Activated CD8-positive, alpha-beta T cell treated with anti-CD3 and anti-CD28 coated beads for 36 hours (primary cell): ENCODE measurements around the gene DNAH1. TPM values are rescaled to one million over a fixed set of nuclear protein-coding genes. Genes with fewer than 3 reads are reported as not detected.
"Not testable (repeated sequence)": the region's sequence is repeated elsewhere in the genome, so short reads cannot be mapped to it uniquely, and the experiment has no call there.

ENCODE experiments used
- ATAC-seq: fragments of 200-7000 bp; cut with Tn5 transposase; one replicate; pipeline ENCODE4 v1.10.0; 2021; ENCODE audit warnings: mild to moderate bottlenecking, moderate library complexity
- CTCF ChIA-PET: fragments of 350-600 bp; sonication (Branson Sonifier 250); formaldehyde crosslinking; loops from one replicate; lab custom pipeline; 2021; ENCODE audit warnings: antibody characterized with exemption; lab: Charles Lee
- POLR2A ChIA-PET: fragments of 350-600 bp; sonication (Branson Sonifier 250); formaldehyde crosslinking; loops from one replicate; lab custom pipeline; 2021; ENCODE audit warnings: antibody characterized with exemption; lab: Charles Lee
- DNase-seq: peaks from one replicate; pipeline ENCODE4 v3.0.0-alpha.2; 2020
- H3K27ac Mint-ChIP-seq: one replicate; pipeline ENCODE4 v1.8.0; 2021; ENCODE audit warnings: mild to moderate bottlenecking, mixed read lengths
- H3K27me3 Mint-ChIP-seq: one replicate; pipeline ENCODE4 v1.8.0; 2021; ENCODE audit warnings: mixed read lengths
- H3K36me3 Mint-ChIP-seq: one replicate; pipeline ENCODE4 v1.8.0; 2021; ENCODE audit warnings: low read depth, mixed read lengths
- H3K4me1 Mint-ChIP-seq: one replicate; pipeline ENCODE4 v1.8.0; 2021; ENCODE audit warnings: low read depth, mixed read lengths
- H3K4me3 Mint-ChIP-seq: one replicate; pipeline ENCODE4 v1.8.0; 2021; ENCODE audit warnings: mild to moderate bottlenecking, moderate library complexity, mixed read lengths
- H3K9me3 Mint-ChIP-seq: one replicate; pipeline ENCODE4 v1.8.0; 2021; ENCODE audit warnings: mixed read lengths
- intact Hi-C: fragments of 100-400 bp; cut with micrococcal nuclease; formaldehyde crosslinking; loops from one replicate; pipeline ENCODE4 v1.10.0; 2022
- total RNA-seq, 2 experiments: library from RNA; stranded (reverse); gene quantifications; one replicate each; pipeline ENCODE4 v1.2.3, GENCODE V29; 2021
- TF ChIP-seq, protein P1 (sequence below): fragments of 200-600 bp; IDR thresholded peaks from one replicate; pipeline ENCODE4 v1.8.0; 2022; ENCODE audit warnings: antibody characterized with exemption, mild to moderate bottlenecking

Gene DNAH1
- total RNA-seq, 2 experiments from 2014 or later = 9.2 to 10.2 TPM

DNA sequence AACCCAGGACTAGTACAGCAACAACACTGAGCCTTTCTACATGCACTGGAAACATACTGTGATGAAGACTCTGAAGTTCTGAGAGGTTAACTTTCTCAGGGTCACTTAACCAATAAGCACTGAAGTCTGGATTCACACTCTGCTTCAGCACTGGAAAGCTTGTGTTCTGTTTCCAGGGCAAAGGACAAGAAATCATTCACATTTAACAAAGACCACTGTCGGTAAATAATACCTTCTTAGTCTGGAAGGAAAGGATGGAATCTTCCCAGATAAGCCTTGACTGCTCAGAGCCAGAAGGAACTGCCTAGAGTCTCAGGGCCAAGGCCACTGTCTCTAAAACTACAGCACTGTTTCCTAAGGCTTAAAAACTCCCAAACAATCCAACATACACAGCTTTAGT, 32.8 kb upstream of the DNAH1 start:
- peak overlapping the region; percentile 85 for H3K27ac Mint-ChIP-seq
- H3K27me3 Mint-ChIP-seq = no peaks in the 10 kb centered on the region
- DNase-seq = no peak
- POLR2A ChIA-PET = interaction anchor here (1.0 to 31.0 kb wide), 5 partner anchors 14 to 289 kb away, joined by 3 to 949 read pairs (median 4); partner anchors contain the start of genes PPM1M, TLR9 and TWF2
- CTCF ChIA-PET = interaction anchor here (1.6 to 18.7 kb wide), 6 partner anchors 12 to 63 kb away, joined by 5 to 264 read pairs (median 14); partner anchors contain the start of gene TWF2
- peaks cover 56% of the 10 kb centered on the region for H3K4me1 Mint-ChIP-seq
- no peak for ATAC-seq
- intact Hi-C loops = no loop called here
- no peak overlapping the region for H3K4me3 Mint-ChIP-seq
- no peaks in the 10 kb centered on the region for H3K9me3 Mint-ChIP-seq
- TF ChIP-seq, protein P1, sequence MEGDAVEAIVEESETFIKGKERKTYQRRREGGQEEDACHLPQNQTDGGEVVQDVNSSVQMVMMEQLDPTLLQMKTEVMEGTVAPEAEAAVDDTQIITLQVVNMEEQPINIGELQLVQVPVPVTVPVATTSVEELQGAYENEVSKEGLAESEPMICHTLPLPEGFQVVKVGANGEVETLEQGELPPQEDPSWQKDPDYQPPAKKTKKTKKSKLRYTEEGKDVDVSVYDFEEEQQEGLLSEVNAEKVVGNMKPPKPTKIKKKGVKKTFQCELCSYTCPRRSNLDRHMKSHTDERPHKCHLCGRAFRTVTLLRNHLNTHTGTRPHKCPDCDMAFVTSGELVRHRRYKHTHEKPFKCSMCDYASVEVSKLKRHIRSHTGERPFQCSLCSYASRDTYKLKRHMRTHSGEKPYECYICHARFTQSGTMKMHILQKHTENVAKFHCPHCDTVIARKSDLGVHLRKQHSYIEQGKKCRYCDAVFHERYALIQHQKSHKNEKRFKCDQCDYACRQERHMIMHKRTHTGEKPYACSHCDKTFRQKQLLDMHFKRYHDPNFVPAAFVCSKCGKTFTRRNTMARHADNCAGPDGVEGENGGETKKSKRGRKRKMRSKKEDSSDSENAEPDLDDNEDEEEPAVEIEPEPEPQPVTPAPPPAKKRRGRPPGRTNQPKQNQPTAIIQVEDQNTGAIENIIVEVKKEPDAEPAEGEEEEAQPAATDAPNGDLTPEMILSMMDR = no peak
- H3K36me3 Mint-ChIP-seq = peaks cover 31% of the 10 kb centered on the region

GRCh38 chr3:52284051-52284450, 32.1 kb upstream of the DNAH1 start:
- DNase-seq, H3K4me3 Mint-ChIP-seq, ATAC-seq, H3K9me3 Mint-ChIP-seq, intact Hi-C loops, H3K27me3 Mint-ChIP-seq: not testable (repeated sequence)
- peaks cover 30% of the 10 kb centered on the region for H3K36me3 Mint-ChIP-seq
- POLR2A ChIA-PET = interaction anchor here (1.0 to 31.0 kb wide), 5 partner anchors 14 to 290 kb away, joined by 3 to 949 read pairs (median 4); partner anchors contain the start of genes PPM1M, TLR9 and TWF2
- CTCF ChIA-PET = interaction anchor here (1.3 to 18.7 kb wide), 6 partner anchors 44 to 64 kb away, joined by 5 to 264 read pairs (median 12); partner anchors contain the start of gene TWF2
- H3K4me1 Mint-ChIP-seq = peaks cover 62% of the 10 kb centered on the region
- H3K27ac Mint-ChIP-seq = peak overlapping the region; percentile 85

DNA sequence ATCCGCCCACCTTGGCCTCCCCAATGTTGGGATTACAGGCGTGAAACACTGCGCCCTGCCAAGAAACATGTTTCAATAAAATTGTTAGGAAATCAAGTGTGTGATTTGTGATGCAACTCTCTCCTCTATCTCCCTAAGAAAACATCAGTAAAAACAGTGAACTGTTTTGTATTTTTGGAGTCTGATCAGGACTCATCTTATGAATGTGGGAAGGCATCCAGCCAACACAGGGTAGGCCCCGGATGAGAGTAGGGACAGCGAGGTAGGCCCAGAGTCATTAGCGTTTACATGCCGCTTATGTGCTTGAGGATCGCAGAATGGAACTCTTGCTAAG, 29.4 kb upstream of the DNAH1 start:
- Mint-ChIP-seq H3K27me3 (no peaks in the 10 kb centered on the region), H3K4me1 (peaks cover 51% of the 10 kb centered on the region), H3K27ac (peak overlapping the region; percentile 100), H3K36me3 (peaks cover 22% of the 10 kb centered on the region), H3K4me3 (peak overlapping the region; percentile 79), H3K9me3 (no peaks in the 10 kb centered on the region)
- ATAC-seq (no peak), DNase-seq (no peak)
- ChIA-PET POLR2A (interaction anchor here (1.1 to 31.0 kb wide), 3 partner anchors 9 to 52 kb away, joined by 3 to 949 read pairs (median 42); partner anchors contain the start of genes PPM1M, TLR9, TWF2 and WDR82), CTCF (interaction anchor here (1.2 to 18.7 kb wide), 5 partner anchors 10 to 66 kb away, joined by 5 to 264 read pairs (median 11); no protein-coding TSS in a partner anchor)
- intact Hi-C loops = no loop called here
- TF ChIP-seq, protein P1 = no peak

- CTCF ChIA-PET = interaction anchor here (1.1 to 18.7 kb wide), 5 partner anchors 49 to 68 kb away, joined by 5 to 264 read pairs (median 12); no protein-coding TSS in a partner anchor
- no peaks in the 10 kb centered on the region for H3K9me3 Mint-ChIP-seq
These were observed 27.4 kb upstream of the DNAH1 start for GRCh38 chr3:52288674-52289073.

GRCh38 chr3:52289338-52289746, 26.8 kb upstream of the DNAH1 start:
- intact Hi-C loops = loop anchor here (2.0 kb wide), 1 partner anchor 49 kb away; no protein-coding TSS in a partner anchor
- H3K27me3 Mint-ChIP-seq = no peaks in the 10 kb centered on the region
- POLR2A ChIA-PET = interaction anchor here (0.7 to 31.0 kb wide), 4 partner anchors 11 to 80 kb away, joined by 3 to 949 read pairs (median 24); partner anchors contain the start of genes PPM1M, TLR9, TWF2 and WDR82
- H3K4me3 Mint-ChIP-seq = peak overlapping the region; percentile 79
- H3K36me3 Mint-ChIP-seq = peaks cover 16% of the 10 kb centered on the region
- peak overlapping the region; percentile 100 for H3K27ac Mint-ChIP-seq
- CTCF ChIA-PET = interaction anchor here (0.9 to 18.7 kb wide), 8 partner anchors 8 to 68 kb away, joined by 3 to 264 read pairs (median 9); no protein-coding TSS in a partner anchor
- no peaks in the 10 kb centered on the region for H3K9me3 Mint-ChIP-seq
- H3K4me1 Mint-ChIP-seq = peaks cover 29% of the 10 kb centered on the region
- TF ChIP-seq, protein P1 = no peak
- ATAC-seq (no peak), DNase-seq (no peak)

More at GRCh38 chr3:52288674-52289073, 27.4 kb upstream of the DNAH1 start:
- DNase-seq = no peak
- Mint-ChIP-seq H3K36me3 (peaks cover 16% of the 10 kb centered on the region), H3K4me1 (peaks cover 34% of the 10 kb centered on the region), H3K27me3 (no peaks in the 10 kb centered on the region), H3K27ac (peak overlapping the region; percentile 100), H3K4me3 (peak overlapping the region; percentile 79)
- TF ChIP-seq, protein P1 = no peak
- POLR2A ChIA-PET = interaction anchor here (0.6 to 31.0 kb wide), 8 partner anchors 9 to 308 kb away, joined by 3 to 949 read pairs (median 4); partner anchors contain the start of genes PPM1M, TLR9, TWF2 and WDR82
- no peak for ATAC-seq
- intact Hi-C loops = loop anchor here (2.0 kb wide), 1 partner anchor 50 kb away; no protein-coding TSS in a partner anchor
